ENCODE measurements around the gene ITGA3. TPM values are rescaled to one million over a fixed set of nuclear protein-coding genes. Genes with fewer than 3 reads are reported as not detected.
A peak's percentile ranks its signal among the peaks of the same experiment; 100 is the strongest.

The ITGA3 gene
- total RNA-seq, 4 donors from 2014 or later = 145 to 246 (median 172) TPM

DNA sequence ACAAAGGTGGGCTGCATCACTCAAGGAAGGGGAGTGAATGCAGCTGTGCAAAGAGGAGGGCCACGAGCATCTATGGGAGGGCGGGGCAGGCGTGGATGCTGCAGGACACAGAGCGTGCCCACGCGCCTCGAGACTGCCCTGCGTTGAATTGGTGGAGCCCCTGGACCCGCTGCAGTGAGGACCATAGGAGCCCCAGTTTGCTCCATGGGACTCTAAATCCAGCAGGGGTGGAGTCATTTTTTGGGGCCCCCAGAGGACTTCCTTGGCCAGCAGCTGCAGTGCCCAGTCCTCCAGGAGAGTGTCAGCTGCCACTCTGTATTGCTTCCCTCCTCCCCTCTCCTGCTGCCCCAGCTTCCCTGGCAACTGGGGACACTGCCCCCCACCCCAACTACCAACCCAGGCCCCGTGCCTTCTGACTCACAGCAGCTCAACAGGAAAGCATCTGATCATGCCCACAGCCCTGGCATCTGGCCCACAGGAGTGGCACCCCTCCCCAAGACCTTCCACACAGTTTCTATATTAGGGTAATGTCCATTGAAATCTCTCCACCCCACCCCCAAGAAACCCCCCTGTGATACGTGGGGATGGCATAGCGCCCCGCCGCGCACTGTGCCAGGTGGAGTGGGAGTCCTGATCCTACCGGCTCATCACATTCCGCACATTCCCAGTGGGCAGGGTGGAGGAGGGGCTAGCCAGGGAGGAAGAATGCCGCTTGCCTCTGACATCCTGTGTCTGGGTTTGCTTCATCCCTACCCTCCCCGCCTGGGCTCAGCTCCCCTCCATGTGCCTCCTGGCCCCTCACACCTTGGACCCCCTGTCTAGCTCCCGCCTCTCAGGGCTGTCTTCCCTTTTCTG is 27.8 kb upstream of the ITGA3 start:
- no peaks in the 10 kb centered on the region for H3K27me3 ChIP-seq
- peak overlapping the region; percentile 59 to 84 (median 83) for H3K27ac ChIP-seq
- H3K4me3 ChIP-seq (replicated peaks in 1 of 3) = no peak overlapping the region
- H3K4me1 ChIP-seq = peaks cover 29 to 35% of the 10 kb centered on the region in 2 donors
- H3K9me3 ChIP-seq = no peaks in the 10 kb centered on the region
- 46 to 61% methylated on average over 5 to 20 of the region's 20 CpGs for WGBS, 2 donors
- intact Hi-C loops (cut with DNase I) = loop anchor here (2.0 kb wide), 1 partner anchor 61 kb away; no protein-coding TSS in a partner anchor
- H3K36me3 ChIP-seq = no peaks in the 10 kb centered on the region
- DNase-seq = peak; percentile 85 to 92
- no peak for TF ChIP-seq CTCF (IDR thresholded peaks at IDR 0.05)
- TF ChIP-seq POLR2A (IDR thresholded peaks at IDR 0.05) = no peak

- H3K36me3 ChIP-seq = no peaks in the 10 kb centered on the region
- peaks cover 35 to 39% of the 10 kb centered on the region in 2 donors for H3K4me1 ChIP-seq
- TF ChIP-seq CTCF (IDR thresholded peaks at IDR 0.05) = no peak
- no peak for TF ChIP-seq POLR2A (IDR thresholded peaks at IDR 0.05)
- H3K9me3 ChIP-seq = no peaks in the 10 kb centered on the region
- H3K27ac ChIP-seq = peak overlapping the region; percentile 59 to 84 (median 83)
- DNase-seq = no peak
- WGBS, 2 donors = 87 to 95% methylated on average over 6 of the region's 6 CpGs
- intact Hi-C loops (cut with DNase I) = no loop called here
- no peaks in the 10 kb centered on the region for H3K27me3 ChIP-seq
- H3K4me3 ChIP-seq (replicated peaks in 1 of 3) = no peak overlapping the region
Measured at GRCh38 chr17:50028736-50029120, 27.2 kb upstream of the ITGA3 start.

DNA sequence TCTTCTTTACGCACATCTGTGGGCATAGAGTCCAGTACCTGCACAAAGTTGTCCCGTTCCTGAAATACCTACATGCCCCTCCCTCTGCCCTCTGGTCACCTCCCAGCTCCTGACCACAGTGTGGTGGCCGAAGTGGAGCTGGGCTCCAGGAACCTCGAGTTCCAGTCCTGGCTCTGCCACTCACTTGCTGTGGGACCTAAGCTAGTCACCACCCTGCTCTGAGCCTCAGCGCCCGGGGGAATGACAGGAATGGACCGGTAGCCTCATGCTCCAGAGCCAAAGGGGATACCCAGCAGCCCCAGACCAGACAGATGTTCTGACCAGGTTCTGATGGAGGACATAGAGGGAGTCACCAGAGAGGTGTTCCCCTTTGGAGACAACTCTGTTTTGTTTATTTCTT is 26.7 kb upstream of the ITGA3 start:
- 87 to 93% methylated on average over 7 of the region's 7 CpGs for WGBS, 2 donors
- Histone ChIP-seq H3K27ac (peak overlapping the region; percentile 59 to 84 (median 83)), H3K27me3 (no peaks in the 10 kb centered on the region), H3K4me1 (peaks cover 38 to 42% of the 10 kb centered on the region in 2 donors), H3K9me3 (no peaks in the 10 kb centered on the region), H3K4me3 (replicated peaks in 1 of 3) (no peak overlapping the region), H3K36me3 (no peaks in the 10 kb centered on the region)
- no peak for DNase-seq
- TF ChIP-seq CTCF (IDR thresholded peaks at IDR 0.05) (no peak), POLR2A (IDR thresholded peaks at IDR 0.05) (no peak)
- intact Hi-C loops (cut with DNase I) = no loop called here

GRCh38 chr17:50033316-50033715 is 22.6 kb upstream of the ITGA3 start:
- no peak for DNase-seq

More at GRCh38 chr17:50033316-50033715, 22.6 kb upstream of the ITGA3 start:
- Histone ChIP-seq H3K36me3 (no peaks in the 10 kb centered on the region), H3K4me1 (peaks cover 60 to 64% of the 10 kb centered on the region in 2 donors), H3K27me3 (no peaks in the 10 kb centered on the region), H3K27ac (peak overlapping the region; percentile 83 to 96 (median 88)), H3K4me3 (replicated peaks in 1 of 3) (no peak overlapping the region), H3K9me3 (no peaks in the 10 kb centered on the region)
- 82 to 83% methylated on average over 6 of the region's 6 CpGs for WGBS, 2 donors
- intact Hi-C loops (cut with DNase I) = no loop called here
- TF ChIP-seq CTCF (IDR thresholded peaks at IDR 0.05) (no peak), POLR2A (IDR thresholded peaks at IDR 0.05) (no peak)

Data from thyroid gland (tissue), 4 donors.